KOPT-K1 (cell line): ENCODE data around the gene SCYL3.
"Not testable (repeated sequence)": the region's sequence is repeated elsewhere in the genome, so short reads cannot be mapped to it uniquely, and the experiment has no call there.

Experiments
- H3K27ac ChIP-seq: fragments of 200-600 bp; sonication (generic); 2 replicates; pipeline ENCODE4 v1.5.1; 2016; ENCODE audit warnings: antibody characterized with exemption, mild to moderate bottlenecking, low read depth, low read length; ENCODE audit not compliant: poor library complexity, severe bottlenecking
- H3K36me3 ChIP-seq: fragments of 200-600 bp; sonication (generic); 2 replicates; pipeline ENCODE4 v1.5.1; 2017; ENCODE audit warnings: antibody characterized with exemption, mild to moderate bottlenecking, low read length, moderate library complexity; ENCODE audit not compliant: insufficient read depth
- H3K9me3 ChIP-seq: fragments of 200-600 bp; sonication (generic); 2 replicates; pipeline ENCODE4 v1.5.1; 2017; ENCODE audit warnings: antibody characterized with exemption, low read length, mild to moderate bottlenecking; ENCODE audit not compliant: insufficient read depth, poor library complexity, severe bottlenecking

Gene SCYL3

DNA sequence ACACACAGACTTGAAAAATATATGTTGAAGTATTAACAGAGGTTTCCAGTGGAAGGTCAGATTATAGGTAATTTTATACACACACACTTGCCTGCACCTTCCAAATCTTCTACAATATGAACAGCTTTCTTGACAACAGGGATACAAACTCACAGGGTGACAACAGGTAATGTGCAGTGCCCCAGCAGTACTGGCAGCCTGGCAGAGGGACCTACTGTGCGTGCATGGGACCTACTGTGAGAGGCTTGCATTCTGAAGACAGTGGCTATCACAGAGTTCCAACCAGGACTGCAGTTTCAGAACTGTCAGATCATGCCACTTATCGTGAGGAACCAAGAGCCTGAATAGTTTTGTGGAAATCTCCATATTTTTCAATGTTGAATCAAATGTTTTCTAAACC is 3.8 kb downstream of the SCYL3 start:
- Histone ChIP-seq H3K27ac (no peak overlapping the region), H3K9me3 (no peaks in the 10 kb centered on the region), H3K36me3 (peaks cover 34% of the 10 kb centered on the region)

DNA sequence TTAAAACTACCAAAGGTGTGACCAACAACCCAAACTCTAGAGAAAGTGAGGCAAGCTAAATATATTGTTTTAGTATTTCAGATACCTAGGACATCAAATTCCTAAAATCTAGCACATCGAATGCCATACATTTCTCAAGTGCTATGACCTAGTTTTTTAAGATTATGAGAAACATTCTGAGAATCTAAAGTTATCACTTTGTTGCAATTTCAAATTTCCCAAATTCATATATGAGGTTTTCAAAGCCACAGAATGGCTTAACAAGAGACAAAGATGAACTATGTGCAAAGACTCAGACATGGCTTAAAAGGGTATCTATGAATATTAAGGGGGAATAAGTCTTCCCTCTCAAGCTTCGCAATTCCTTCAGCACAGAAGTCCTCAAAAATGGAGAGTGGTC is 6.8 kb downstream of the SCYL3 start:
- H3K9me3 ChIP-seq: no peaks in the 10 kb centered on the region
- H3K36me3 ChIP-seq: peaks cover 40% of the 10 kb centered on the region

DNA sequence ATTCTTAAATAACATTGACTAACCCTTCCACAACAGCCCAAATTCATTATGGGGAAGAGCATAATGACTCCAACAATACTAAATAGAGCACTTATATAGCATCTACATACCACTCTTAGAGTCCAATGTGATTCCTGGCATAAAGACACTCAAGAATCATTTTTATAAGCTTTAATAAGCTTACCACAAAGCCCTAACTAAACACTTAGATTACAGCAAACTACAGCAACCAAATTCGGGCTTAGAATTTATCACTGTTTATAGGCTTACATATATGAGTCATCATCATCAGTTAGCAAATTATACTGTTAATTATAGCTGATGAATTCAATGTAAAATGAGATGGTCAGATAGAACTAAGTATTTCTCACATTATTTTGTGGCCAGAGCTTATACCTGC is 7.3 kb downstream of the SCYL3 start:
- H3K27ac ChIP-seq: no peak overlapping the region
- H3K9me3 ChIP-seq: no peaks in the 10 kb centered on the region
- peaks cover 44% of the 10 kb centered on the region for H3K36me3 ChIP-seq

More for the DNA sequence above, 6.8 kb downstream of the SCYL3 start:
- H3K27ac ChIP-seq: no peak overlapping the region

DNA sequence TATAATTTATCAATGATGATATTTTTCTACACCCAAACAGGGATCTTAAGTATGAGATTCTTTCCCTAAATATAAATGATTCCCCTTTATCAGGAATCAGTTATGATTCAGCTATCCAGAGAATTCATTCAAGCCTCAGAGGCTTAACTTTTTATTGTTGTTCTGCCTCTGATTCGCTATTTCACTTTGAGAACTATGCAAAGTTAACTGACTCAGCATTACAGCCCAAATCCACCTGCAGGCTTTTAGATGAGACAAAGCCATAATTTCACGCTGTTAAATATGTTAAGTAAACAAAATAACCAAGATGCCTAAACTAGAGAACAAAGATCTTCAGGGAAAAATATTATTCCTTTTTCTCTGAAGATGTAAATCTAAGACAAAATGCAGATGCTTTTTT is 8.5 kb downstream of the SCYL3 start:
- H3K27ac ChIP-seq: no peak overlapping the region
- H3K9me3 ChIP-seq: no peaks in the 10 kb centered on the region
- H3K36me3 ChIP-seq: peaks cover 45% of the 10 kb centered on the region

DNA sequence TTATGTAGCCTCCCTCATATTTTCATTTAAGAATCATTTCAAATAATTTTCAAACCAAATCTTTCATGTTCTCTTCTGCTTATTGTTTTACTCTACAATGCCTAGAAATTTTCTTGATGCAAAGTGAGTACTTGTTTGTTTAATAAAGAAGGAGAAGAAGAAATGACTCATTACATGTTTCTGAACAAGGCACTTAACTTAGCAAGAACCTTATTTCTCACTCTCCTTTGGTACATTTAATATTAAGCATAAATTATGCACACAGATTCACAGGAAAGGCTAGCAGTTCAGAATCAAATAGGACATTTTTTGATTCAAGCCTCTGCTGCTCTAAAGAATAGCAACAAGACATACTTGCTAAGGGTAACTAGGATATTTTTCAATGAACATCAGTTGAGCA is 9.1 kb downstream of the SCYL3 start:
- no peaks in the 10 kb centered on the region for H3K9me3 ChIP-seq
- H3K36me3 ChIP-seq: peaks cover 45% of the 10 kb centered on the region
- H3K27ac ChIP-seq: no peak overlapping the region

DNA sequence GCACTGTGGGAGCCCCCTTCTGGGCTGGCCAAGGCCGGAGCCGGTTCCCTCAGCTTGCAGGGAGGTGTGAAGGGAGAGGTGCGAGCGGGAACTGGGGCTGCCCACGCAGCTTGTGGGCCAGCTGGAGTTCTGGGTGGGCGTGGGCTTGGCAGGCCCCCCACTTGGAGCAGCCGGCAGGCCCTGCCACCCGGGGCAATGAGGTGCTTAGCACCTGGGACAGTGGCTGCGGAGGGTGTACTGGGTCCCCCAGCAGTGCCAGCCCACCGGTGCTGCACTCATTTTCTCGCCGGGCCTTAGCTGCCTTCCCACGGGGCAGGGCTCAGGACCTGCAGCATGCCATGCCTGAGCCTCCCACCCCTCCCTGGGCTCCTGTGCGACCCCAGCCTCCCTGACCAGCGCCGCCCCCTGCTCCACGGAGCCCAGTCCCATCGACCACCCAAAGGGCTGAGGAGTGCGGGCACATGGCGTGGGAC is 11.6 kb downstream of the SCYL3 start:
- no peak overlapping the region for H3K27ac ChIP-seq
- no peaks in the 10 kb centered on the region for H3K9me3 ChIP-seq
- peaks cover 36% of the 10 kb centered on the region for H3K36me3 ChIP-seq

DNA sequence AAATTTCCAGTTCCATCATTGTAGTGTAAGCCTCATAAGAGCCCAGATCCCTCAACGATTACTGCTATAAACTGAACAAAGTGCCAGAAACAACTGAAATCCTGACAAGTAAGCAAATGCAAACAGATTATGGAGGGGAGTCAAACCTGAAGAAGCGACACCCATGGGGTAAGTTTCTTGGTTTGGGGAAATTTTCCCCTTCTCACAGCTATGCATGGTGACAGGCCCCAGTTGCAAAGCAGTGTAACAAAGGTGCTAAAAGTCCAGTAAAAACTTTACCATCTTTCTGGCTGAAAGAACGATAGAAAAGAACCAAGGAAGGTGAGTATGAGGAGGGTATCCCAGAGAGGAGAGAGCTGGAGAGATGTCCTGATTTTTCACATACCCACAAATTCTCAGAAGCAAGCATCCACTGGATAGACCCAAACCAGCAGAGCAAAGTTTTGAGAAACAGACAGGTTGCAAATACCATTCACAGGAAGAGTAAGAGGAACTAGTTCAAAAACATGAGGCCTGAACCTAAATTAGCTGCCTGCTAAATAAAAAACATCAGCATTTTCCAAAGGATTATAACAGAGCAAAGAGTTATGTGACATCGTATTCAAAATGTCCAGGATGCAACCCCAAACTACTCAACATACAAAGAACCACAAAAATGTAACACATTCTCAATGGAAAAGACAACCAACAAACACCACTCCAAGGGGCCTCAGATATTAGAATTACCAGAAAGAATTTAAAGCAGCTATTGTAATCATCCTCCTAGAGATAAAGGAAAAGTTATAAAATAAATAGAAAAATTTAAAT is 14.5 kb downstream of the SCYL3 start:
- H3K27ac ChIP-seq: no peak overlapping the region
- H3K36me3 ChIP-seq: peaks cover 41% of the 10 kb centered on the region

DNA sequence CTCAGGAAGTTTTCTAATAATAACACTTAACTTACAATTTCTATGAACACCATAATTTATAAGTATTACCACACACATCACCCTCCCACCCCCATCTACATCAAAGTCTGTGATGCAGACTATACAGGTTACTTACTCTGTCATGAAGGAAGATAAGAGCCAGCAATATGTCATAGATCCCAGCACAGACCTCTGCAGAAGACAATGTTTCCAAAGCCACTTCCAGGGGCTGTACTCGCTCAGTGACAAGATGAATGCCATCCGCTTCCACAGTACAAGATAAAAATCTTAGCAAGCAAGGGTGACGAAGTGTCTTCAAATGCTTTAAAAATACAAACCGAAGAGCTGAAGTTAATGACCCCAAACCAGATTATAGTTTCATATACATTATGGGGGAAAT is 15.2 kb downstream of the SCYL3 start:
- no peaks in the 10 kb centered on the region for H3K9me3 ChIP-seq
- H3K36me3 ChIP-seq: peaks cover 48% of the 10 kb centered on the region
- no peak overlapping the region for H3K27ac ChIP-seq

More for the DNA sequence above, 14.5 kb downstream of the SCYL3 start:
- H3K9me3 ChIP-seq: no peaks in the 10 kb centered on the region

DNA sequence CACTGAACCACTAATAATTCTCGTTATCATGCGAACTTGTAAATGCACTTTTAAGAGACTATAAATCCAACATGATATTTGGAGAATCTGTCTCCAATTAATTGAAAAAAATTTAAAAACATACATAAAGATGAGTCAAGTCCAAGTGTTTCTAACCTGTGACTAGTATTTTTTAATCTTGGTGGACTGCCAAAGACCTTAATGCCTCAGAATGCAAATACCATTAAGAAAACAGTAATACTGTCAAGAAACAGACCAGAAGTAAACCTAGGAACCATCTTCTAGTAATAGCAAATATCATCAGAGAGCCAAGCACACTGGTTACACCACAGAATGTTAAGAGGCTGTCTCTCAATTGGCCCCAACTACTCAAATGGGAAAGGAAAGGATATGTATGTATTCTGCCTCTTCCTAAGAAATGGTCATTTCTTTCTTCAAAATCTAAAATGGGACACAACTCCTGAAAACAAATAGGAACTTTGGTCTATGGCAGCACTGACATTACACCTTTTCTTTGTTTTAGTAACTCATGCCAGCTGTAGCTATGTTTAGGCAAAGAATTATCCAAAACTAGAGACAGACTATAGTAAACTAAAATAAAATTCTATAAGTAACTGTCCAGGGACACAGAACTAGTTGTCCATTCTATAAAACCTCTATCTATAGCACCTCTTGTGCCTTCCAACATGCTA is 15.8 kb downstream of the SCYL3 start:
- H3K36me3 ChIP-seq: peaks cover 49% of the 10 kb centered on the region
- no peak overlapping the region for H3K27ac ChIP-seq
- H3K9me3 ChIP-seq: peaks cover 3% of the 10 kb centered on the region

DNA sequence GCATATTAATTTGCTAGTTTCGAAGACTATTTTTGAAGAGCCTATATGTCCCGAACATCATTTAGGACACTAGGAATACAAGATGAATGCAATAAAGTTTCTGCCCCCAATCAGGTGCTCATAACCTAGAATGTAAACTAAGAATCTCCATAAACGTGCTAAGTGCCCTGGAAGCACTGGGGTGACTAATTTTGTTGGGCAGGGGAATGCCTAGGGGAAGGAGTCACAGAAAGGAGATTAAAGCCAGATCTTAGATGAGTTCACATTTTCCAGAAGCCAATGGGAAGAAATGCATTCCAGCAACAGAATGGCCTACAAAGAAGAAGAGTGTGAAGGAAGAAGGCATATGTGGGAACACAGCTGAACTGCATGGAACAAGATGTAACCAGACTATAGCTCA is 19.5 kb downstream of the SCYL3 start:
- Histone ChIP-seq H3K9me3 (peaks cover 20% of the 10 kb centered on the region), H3K36me3 (peaks cover 79% of the 10 kb centered on the region), H3K27ac (no peak overlapping the region)

DNA sequence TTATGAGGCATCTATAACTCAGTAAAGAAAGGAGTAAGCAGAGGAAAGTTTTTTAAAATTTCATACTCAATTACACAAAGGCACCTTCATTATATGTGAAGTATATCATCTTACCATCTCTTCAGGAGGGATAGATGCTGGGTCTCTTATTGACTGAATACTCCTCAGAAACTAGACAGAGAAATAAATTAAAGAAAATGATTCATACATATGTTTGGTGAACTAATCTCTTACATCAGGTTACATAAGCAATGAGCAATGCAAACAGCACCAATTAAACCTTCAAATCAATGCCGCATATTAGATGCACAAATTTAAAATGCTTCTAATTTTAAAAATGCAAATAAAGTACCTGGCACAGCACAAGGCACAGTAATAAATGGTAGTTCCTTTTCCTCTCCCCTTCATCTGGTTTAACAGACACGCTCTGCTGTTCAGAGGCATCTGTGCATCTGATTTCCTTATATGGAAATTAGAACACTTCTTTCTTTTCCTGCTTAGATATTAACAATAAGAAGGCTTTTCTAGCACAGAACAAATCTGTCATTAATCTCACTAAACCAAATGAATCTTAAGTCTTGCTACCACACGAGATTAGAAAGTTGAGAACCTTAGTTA is 20.0 kb downstream of the SCYL3 start:
- peaks cover 84% of the 10 kb centered on the region for H3K36me3 ChIP-seq
- no peak overlapping the region for H3K27ac ChIP-seq

DNA sequence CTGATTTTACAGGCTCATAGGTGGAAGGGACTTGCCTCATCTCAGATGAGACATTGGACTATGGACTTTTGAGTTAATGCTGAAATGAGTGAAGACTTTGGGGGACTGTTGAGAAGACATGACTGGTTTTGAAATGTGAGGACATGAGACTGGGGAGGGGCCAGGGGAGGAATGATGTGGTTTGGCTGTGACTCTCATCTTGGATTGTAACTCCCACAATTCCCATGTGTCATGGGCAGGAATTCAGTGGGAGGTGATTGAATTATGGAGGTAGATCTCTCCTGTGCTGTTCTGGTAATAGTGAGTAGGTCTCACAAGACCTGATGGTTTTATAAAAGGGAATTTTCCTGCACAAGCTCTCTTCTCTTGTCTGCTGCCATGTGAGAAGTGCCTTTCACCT is 20.8 kb downstream of the SCYL3 start:
- Histone ChIP-seq H3K27ac (no peak overlapping the region), H3K36me3 (peaks cover 90% of the 10 kb centered on the region), H3K9me3 (peaks cover 20% of the 10 kb centered on the region)

More for the DNA sequence above, 20.0 kb downstream of the SCYL3 start:
- peaks cover 20% of the 10 kb centered on the region for H3K9me3 ChIP-seq

DNA sequence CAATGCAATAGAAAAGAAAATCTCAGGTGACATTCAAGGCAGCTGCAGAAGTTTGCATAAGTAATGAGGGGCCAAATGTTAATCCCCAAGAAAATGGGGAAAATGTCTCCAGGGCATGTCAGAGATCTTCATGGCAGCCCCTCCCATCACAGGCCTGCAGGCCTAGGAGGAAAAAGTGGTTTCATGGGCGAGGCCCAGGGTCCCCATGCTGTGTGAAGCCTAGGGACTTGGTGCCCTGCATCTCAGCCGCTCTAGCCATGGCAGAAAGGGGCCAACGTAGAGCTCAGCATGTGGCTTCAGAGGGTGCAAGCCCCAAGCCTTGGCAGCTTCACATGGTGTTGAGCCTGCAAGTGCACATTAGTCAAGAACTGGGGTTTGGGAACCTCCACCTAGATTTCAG is 21.7 kb downstream of the SCYL3 start:
- Histone ChIP-seq H3K9me3 (peaks cover 20% of the 10 kb centered on the region), H3K36me3 (peaks cover 93% of the 10 kb centered on the region)
- not testable (repeated sequence) for H3K27ac ChIP-seq

DNA sequence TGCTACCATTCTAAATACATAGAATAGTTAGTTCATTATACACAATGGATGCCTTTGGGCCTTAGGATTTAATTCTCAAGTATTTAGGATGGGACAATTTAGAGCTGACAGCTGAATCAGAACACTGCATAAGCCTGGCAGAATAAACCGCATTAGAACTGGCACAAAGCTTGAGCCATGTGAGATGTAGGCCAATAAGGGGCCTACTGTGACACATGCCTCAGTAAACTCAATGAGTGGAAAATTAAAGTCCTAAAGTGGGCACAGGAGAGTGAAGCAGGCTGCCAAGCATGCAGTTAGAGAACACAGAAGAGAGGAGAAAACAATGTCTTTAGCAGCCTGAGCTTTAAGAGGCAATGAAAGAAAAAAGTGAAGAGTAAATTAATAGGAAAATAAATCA is 24.3 kb downstream of the SCYL3 start:
- Histone ChIP-seq H3K27ac (no peak overlapping the region), H3K9me3 (peaks cover 20% of the 10 kb centered on the region), H3K36me3 (peaks cover 96% of the 10 kb centered on the region)

DNA sequence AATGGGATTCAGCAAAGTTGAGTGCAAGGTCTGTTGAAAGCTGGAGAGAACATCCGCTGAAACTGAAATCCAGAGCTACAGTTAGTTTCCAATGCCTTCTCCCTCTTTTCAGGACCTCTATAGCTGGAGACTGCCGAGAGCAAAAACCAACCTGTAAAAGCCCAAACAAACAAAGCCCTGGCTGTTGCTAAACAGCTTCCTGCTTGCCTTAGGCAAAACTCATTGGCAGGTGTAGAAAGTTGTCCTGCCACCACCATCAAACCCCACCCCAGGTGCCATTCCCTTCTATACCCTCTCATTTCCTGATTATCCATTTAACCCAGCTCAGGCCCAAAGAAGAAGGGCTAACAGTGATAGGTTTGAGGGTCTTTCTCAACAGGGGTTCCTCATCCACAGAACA is 24.7 kb downstream of the SCYL3 start:
- peaks cover 96% of the 10 kb centered on the region for H3K36me3 ChIP-seq
- H3K27ac ChIP-seq: no peak overlapping the region
- H3K9me3 ChIP-seq: peaks cover 20% of the 10 kb centered on the region
